Measurements from ENCODE around the gene IGSF5. TPM values are rescaled to one million over a fixed set of nuclear protein-coding genes. Genes with fewer than 3 reads are reported as not detected.

Gene IGSF5
- total and polyA plus RNA-seq, 2 donors (not counting 1 experiment from before 2014, with no cell fraction given) = not detected

DNA sequence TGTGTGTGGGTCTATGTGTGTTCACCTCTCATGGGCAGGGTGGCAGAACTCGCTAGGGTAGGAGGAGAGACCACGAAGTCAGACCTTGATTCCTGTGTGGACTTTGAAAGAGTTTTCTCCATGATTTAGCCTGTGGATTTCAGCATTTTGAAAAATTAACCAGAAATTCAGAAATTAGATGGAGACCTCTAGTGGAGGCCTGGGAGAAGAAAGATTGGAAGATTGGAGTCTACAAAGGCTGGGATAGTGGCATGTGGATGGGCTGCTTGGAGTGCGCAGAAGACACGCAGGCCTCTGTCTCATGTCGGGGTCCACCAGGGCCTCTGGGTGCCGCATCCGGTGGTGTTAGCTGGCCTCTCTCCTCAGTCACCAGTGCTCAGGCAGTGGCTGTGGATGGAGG is 18.9 kb upstream of the IGSF5 start:
- no peaks in the 10 kb centered on the region for H4K20me1 ChIP-seq (ENCODE audit: control insufficient read depth, insufficient read depth, low read length, poor library complexity, severe bottlenecking)
- POLR2A ChIA-PET = no interaction called here
- WGBS (ENCODE audit: insufficient coverage) = 99% methylated on average over 7 of the region's 7 CpGs
- intact Hi-C loops (cut with micrococcal nuclease) = no loop called here
- no peak for ATAC-seq (ENCODE audit: low read depth)
- Mint-ChIP-seq H3K9me3 (ENCODE audit: insufficient read depth) (peaks cover 4% of the 10 kb centered on the region), H3K4me3 (no peak overlapping the region), H3K4me1 (no peaks in the 10 kb centered on the region), H3K27ac (no peak overlapping the region), H3K27me3 (no peaks in the 10 kb centered on the region)
- no peaks in the 10 kb centered on the region for H3K27me3 ChIP-seq (replicated peaks in 1 of 4; ENCODE audit: control extremely low read depth in 1 of 4, control insufficient read depth in 3 of 4, insufficient read depth in 4 of 4, low read length in 3 of 4)
- H3K36me3 ChIP-seq (replicated peaks in 1 of 2; ENCODE audit: control extremely low read depth in 1 of 2, control insufficient read depth in 1 of 2, extremely low read depth in 1 of 2, insufficient read depth in 2 of 2, low read length in 1 of 2) = no peaks in the 10 kb centered on the region
- H3K4me3 ChIP-seq (ENCODE audit: control extremely low read depth in 1 of 5, extremely low read depth in 1 of 5, insufficient read depth in 1 of 5, low read depth in 2 of 5, low read length in 4 of 5) = no peak overlapping the region
- H3K9me3 ChIP-seq (ENCODE audit: control extremely low read depth in 1 of 3, control insufficient read depth in 2 of 3, insufficient read depth in 1 of 3, low read length in 2 of 3) = peaks cover 0 to 10% (median 0%) of the 10 kb centered on the region in 3 donors
- H3K4me2 ChIP-seq (replicated peaks; ENCODE audit: low read depth, low read length, poor library complexity, severe bottlenecking) = no peak overlapping the region
- no peaks in the 10 kb centered on the region for H3K4me1 ChIP-seq (ENCODE audit: control insufficient read depth in 2 of 2, insufficient read depth in 2 of 2, low read length in 2 of 2)
- H3K9ac ChIP-seq (ENCODE audit: low read length) = no peak overlapping the region
- no peak overlapping the region for H3K27ac ChIP-seq (ENCODE audit: low read length in 2 of 2)
- no peak for DNase-seq
- CTCF ChIA-PET = no interaction called here
- no peaks in the 10 kb centered on the region for H3K79me2 ChIP-seq (ENCODE audit: control insufficient read depth, insufficient read depth, low read length)
- TF ChIP-seq, protein P1, sequence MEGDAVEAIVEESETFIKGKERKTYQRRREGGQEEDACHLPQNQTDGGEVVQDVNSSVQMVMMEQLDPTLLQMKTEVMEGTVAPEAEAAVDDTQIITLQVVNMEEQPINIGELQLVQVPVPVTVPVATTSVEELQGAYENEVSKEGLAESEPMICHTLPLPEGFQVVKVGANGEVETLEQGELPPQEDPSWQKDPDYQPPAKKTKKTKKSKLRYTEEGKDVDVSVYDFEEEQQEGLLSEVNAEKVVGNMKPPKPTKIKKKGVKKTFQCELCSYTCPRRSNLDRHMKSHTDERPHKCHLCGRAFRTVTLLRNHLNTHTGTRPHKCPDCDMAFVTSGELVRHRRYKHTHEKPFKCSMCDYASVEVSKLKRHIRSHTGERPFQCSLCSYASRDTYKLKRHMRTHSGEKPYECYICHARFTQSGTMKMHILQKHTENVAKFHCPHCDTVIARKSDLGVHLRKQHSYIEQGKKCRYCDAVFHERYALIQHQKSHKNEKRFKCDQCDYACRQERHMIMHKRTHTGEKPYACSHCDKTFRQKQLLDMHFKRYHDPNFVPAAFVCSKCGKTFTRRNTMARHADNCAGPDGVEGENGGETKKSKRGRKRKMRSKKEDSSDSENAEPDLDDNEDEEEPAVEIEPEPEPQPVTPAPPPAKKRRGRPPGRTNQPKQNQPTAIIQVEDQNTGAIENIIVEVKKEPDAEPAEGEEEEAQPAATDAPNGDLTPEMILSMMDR (IDR thresholded peaks at IDR 0.05) = no peak
- no peak for TF ChIP-seq EZH2 (IDR thresholded peaks at IDR 0.05; ENCODE audit: borderline replicate concordance, insufficient read depth, low read depth, low read length, poor library complexity, severe bottlenecking)
- H2AFZ ChIP-seq (ENCODE audit: insufficient read depth, low read depth, low read length, poor library complexity, severe bottlenecking) = no peak overlapping the region

DNA sequence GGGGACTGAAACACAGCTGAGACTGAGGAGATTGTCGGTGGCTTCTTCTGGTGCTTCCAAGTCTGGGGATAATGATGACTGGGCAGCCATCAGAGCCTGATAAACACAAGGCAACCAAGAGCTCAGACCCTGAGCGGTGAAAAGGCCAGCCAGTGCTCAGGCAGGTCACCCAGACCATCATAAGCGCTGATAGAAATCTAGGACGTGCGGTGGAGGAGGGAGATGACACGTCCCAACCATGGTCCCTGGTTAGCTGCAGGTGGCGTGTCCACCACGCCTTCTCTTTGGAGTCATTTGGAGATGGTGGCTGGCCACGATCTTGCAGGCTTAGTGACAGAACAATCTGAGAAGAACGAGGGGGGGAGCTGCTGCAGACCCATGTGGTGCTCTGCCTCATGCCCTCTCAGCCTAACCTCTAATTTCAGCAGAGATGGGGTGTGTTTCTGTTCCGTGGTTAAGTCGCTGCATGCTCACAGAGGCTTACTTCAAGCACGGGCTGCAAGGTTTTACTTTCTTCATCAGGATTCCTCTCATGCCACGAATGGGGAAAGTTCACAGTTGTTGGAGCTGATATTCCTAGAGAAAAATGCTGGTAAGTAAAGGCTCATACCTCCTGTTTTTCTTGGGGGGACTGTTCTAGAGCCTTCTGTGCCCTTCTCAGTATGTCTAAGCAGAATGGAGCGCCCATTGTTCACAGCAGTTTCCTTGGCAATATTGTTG is 17.4 kb upstream of the IGSF5 start:
- intact Hi-C loops (cut with micrococcal nuclease) = no loop called here
- no peaks in the 10 kb centered on the region for H3K4me1 Mint-ChIP-seq

More for the DNA sequence above, 17.4 kb upstream of the IGSF5 start:
- no peak overlapping the region for H3K4me2 ChIP-seq (replicated peaks; ENCODE audit: low read depth, low read length, poor library complexity, severe bottlenecking)
- Mint-ChIP-seq H3K4me3 (no peak overlapping the region), H3K27ac (no peak overlapping the region), H3K27me3 (no peaks in the 10 kb centered on the region), H3K9me3 (ENCODE audit: insufficient read depth) (peaks cover 6% of the 10 kb centered on the region)
- no peak for TF ChIP-seq EZH2 (IDR thresholded peaks at IDR 0.05; ENCODE audit: borderline replicate concordance, insufficient read depth, low read depth, low read length, poor library complexity, severe bottlenecking)
- TF ChIP-seq, protein P1 (IDR thresholded peaks at IDR 0.05) = no peak
- ATAC-seq (ENCODE audit: low read depth) = no peak
- peaks cover 0 to 13% (median 0%) of the 10 kb centered on the region in 3 donors for H3K9me3 ChIP-seq (ENCODE audit: control extremely low read depth in 1 of 3, control insufficient read depth in 2 of 3, insufficient read depth in 1 of 3, low read length in 2 of 3)
- H3K4me3 ChIP-seq (ENCODE audit: control extremely low read depth in 1 of 5, extremely low read depth in 1 of 5, insufficient read depth in 1 of 5, low read depth in 2 of 5, low read length in 4 of 5) = no peak overlapping the region
- no peak overlapping the region for H3K27ac ChIP-seq (ENCODE audit: low read length in 2 of 2)
- no peak overlapping the region for H2AFZ ChIP-seq (ENCODE audit: insufficient read depth, low read depth, low read length, poor library complexity, severe bottlenecking)
- no peak for DNase-seq
- WGBS (ENCODE audit: insufficient coverage) = 83% methylated on average over 12 of the region's 15 CpGs
- no peak overlapping the region for H3K9ac ChIP-seq (ENCODE audit: low read length)
- no peaks in the 10 kb centered on the region for H4K20me1 ChIP-seq (ENCODE audit: control insufficient read depth, insufficient read depth, low read length, poor library complexity, severe bottlenecking)
- H3K36me3 ChIP-seq (replicated peaks in 1 of 2; ENCODE audit: control extremely low read depth in 1 of 2, control insufficient read depth in 1 of 2, extremely low read depth in 1 of 2, insufficient read depth in 2 of 2, low read length in 1 of 2) = no peaks in the 10 kb centered on the region
- no peaks in the 10 kb centered on the region for H3K79me2 ChIP-seq (ENCODE audit: control insufficient read depth, insufficient read depth, low read length)
- ChIA-PET POLR2A (no interaction called here), CTCF (no interaction called here)
- no peaks in the 10 kb centered on the region for H3K4me1 ChIP-seq (ENCODE audit: control insufficient read depth in 2 of 2, insufficient read depth in 2 of 2, low read length in 2 of 2)
- H3K27me3 ChIP-seq (replicated peaks in 1 of 4; ENCODE audit: control extremely low read depth in 1 of 4, control insufficient read depth in 3 of 4, insufficient read depth in 4 of 4, low read length in 3 of 4) = no peaks in the 10 kb centered on the region
